Bronchial epithelial cell (primary cell): ENCODE data around the gene ZNF467. TPM values are rescaled to one million over a fixed set of nuclear protein-coding genes. Genes with fewer than 3 reads are reported as not detected.
A peak's percentile ranks its signal among the peaks of the same experiment; 100 is the strongest.

Experiments used
- DNase-seq: peaks from one replicate; pipeline ENCODE4 v3.0.0-alpha.2; 2010; ENCODE audit warnings: low read depth
- FAIRE-seq: peaks from 2 replicates; lab custom pipeline; 2011; peaks lifted over from hg19 to GRCh38; lab: Jason Lieb, UNC
- H3K27me3 ChIP-seq: 2 replicates; pipeline ENCODE4 v1.5.1; 2011; ENCODE audit warnings: low read length; ENCODE audit not compliant: control insufficient read depth, insufficient read depth
- H3K36me3 ChIP-seq: 2 replicates; pipeline ENCODE4 v1.5.1; 2011; ENCODE audit warnings: low read length; ENCODE audit not compliant: control insufficient read depth, insufficient read depth
- H3K4me3 ChIP-seq: 2 replicates; pipeline ENCODE4 v1.5.1; 2011; ENCODE audit warnings: mild to moderate bottlenecking, low read depth, low read length, control low read depth
- total RNA-seq: library from RNA; depleted of rRNA; stranded (reverse); fragments of >200 nt; gene quantifications from 2 replicates; pipeline ENCODE4 v1.2.1, GENCODE V29; 2014
- TF ChIP-seq, protein P1 (sequence below): IDR thresholded peaks from 2 replicates; pipeline ENCODE4 v1.5.1; 2011; ENCODE audit warnings: mild to moderate bottlenecking, moderate library complexity, low read length, control low read depth, inconsistent platforms; ENCODE audit not compliant: insufficient read depth, severe bottlenecking

The ZNF467 gene
- total RNA-seq, 1 donor from 2014 or later: 0.26 TPM

DNA sequence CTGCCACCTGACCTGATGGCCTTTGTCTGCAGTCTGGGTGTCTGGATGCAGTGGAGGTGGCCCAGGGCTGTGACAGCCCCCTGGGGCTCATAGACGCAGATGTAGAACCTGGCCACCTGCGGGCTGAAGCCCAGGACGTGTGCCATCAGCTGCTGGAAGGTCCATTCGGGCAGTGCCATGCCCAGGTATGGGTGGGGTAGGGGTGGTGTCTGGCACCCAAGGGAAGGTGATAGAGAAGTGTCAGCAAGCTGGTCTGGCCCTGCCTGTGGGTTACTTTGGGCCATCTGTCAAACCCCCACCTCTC, 6.1 kb upstream of the ZNF467 start:
- no peaks in the 10 kb centered on the region for H3K36me3 ChIP-seq
- FAIRE-seq (no peak), DNase-seq (no peak)
- H3K27me3 ChIP-seq: peaks cover 7% of the 10 kb centered on the region
- TF ChIP-seq, protein P1, sequence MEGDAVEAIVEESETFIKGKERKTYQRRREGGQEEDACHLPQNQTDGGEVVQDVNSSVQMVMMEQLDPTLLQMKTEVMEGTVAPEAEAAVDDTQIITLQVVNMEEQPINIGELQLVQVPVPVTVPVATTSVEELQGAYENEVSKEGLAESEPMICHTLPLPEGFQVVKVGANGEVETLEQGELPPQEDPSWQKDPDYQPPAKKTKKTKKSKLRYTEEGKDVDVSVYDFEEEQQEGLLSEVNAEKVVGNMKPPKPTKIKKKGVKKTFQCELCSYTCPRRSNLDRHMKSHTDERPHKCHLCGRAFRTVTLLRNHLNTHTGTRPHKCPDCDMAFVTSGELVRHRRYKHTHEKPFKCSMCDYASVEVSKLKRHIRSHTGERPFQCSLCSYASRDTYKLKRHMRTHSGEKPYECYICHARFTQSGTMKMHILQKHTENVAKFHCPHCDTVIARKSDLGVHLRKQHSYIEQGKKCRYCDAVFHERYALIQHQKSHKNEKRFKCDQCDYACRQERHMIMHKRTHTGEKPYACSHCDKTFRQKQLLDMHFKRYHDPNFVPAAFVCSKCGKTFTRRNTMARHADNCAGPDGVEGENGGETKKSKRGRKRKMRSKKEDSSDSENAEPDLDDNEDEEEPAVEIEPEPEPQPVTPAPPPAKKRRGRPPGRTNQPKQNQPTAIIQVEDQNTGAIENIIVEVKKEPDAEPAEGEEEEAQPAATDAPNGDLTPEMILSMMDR: no peak
- no peak overlapping the region for H3K4me3 ChIP-seq

DNA sequence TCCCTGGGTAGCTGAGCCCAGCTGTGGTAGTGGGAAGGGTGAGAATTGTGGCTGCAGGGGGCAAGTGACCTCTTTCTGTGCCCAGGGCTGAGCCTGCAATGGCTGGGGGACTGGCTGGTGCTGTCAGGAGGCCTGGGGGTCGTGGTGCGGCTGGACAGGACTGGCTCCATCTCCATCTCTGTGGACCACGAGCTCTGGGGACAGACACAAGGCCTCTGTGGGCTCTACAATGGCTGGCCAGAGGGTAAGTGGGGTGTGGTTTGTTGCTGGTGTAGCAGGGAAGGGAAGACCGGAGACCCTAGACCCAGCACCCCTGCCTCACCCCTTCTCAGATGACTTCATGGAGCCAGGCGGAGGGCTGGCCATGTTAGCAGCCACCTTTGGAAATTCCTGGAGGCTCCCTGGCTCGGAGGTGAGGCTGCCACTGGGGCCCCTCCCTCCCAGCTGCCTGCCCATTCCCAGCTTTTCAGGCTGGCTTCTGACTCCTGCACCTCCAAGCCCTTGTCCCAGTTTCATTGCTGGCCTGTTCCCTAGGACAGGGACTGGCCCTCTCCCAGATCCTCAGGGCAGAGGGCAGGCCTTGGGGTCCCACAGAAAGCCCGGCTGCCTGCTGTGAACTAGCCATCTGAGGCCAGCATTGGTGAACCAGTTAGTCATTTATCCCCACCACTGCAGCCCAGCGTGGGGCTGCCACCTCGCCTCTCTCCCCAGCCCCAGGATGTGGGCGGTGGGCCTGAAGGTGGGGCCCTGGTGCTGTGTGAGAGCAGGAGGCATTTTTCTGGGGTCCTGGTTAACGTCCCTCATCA, 5.5 kb upstream of the ZNF467 start:
- DNase-seq (no peak), FAIRE-seq (no peak)
- TF ChIP-seq, protein P1: no peak
- no peaks in the 10 kb centered on the region for H3K36me3 ChIP-seq
- H3K27me3 ChIP-seq: peaks cover 6% of the 10 kb centered on the region
- H3K4me3 ChIP-seq: no peak overlapping the region

DNA sequence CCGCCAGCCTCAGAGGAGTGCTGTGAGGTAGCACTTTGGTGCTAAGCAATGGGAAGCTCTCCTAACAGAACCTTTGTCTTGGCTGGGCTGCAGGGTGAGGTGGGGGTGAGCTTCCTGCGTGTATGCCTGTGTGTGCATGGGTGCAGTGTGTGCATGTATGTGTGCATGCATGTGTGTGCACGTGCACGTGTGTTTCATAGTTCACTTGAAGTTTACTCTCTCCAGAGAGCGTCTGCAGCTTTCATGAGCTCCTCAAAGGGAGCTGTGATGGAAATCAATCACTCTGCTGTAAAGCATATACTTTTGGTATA, 4.9 kb upstream of the ZNF467 start:
- Histone ChIP-seq H3K36me3 (no peaks in the 10 kb centered on the region), H3K27me3 (peaks cover 6% of the 10 kb centered on the region), H3K4me3 (no peak overlapping the region)
- DNase-seq (no peak), FAIRE-seq (peak; percentile 81)
- TF ChIP-seq, protein P1: no peak

DNA sequence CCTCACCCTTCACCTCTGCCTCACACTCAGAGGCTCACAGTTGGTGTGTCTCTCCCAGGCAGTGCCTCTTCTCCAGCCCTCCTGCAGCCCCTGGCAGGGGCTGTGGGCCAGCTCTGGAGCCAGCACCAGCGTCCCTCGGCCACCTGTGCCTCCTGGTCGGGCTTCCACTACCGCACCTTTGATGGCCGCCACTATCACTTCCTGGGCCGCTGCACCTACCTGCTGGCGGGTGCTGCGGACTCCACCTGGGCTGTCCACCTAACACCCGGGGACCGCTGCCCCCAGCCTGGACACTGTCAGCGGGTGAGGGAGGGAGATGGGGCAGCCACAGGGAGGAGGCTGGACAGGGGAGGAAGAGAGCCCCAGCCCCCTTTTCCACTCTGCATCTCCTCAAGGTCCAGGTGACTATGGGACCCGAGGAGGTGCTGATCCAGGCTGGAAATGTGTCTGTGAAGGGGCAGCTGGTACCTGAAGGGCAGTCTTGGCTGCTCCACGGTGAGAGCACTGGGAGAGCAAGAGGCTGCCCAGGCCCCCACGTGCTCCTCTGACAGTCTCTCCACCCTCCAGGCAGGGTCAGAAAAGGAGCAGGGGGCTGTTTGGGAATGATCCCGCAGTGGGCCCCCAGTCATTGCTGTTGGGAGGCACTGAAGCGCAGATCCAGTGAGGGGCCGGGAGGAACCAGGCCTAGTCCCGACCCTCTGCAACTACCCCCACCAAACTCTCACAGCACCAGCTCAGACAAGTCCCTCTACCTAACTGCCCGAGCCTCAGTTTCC, 4.4 kb upstream of the ZNF467 start:
- FAIRE-seq (no peak), DNase-seq (no peak)
- peaks cover 6% of the 10 kb centered on the region for H3K27me3 ChIP-seq
- no peaks in the 10 kb centered on the region for H3K36me3 ChIP-seq
- no peak overlapping the region for H3K4me3 ChIP-seq
- TF ChIP-seq, protein P1: no peak

DNA sequence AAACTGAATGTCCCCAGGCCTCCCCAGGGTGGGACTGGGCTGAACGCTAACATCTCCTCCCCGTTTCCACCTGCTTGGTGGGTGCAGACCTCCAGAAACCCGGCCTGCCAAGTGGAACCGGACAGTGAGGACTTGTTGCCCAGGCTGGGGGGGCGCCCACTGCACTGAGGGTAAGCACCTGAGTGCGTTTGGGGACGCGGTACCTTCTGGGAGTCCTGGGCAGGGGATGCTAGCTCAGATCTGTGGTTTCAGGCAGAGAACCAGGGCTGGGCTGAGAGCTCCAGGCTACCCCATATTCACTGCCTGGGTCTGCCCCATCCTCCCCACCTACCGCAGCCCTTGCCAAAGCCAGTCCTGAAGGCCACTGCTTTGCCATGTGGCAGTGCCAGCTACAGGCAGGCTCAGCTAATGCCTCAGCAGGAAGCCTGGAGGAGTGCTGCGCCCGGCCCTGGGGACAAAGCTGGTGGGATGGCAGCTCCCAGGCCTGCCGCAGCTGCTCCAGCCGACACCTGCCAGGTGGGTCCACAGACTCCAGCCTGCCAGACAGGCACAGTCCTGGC, 3.5 kb upstream of the ZNF467 start:
- peaks cover 6% of the 10 kb centered on the region for H3K27me3 ChIP-seq
- TF ChIP-seq, protein P1: no peak
- no peak overlapping the region for H3K4me3 ChIP-seq
- DNase-seq (no peak), FAIRE-seq (no peak)
- no peaks in the 10 kb centered on the region for H3K36me3 ChIP-seq
